HEK293 (cell line): ENCODE data around the gene CATSPERZ.

Experiments
- CTCF ChIA-PET: fragments of 350-600 bp; formaldehyde crosslinking; extraction: SDS; loops from one replicate; lab custom pipeline; 2021; ENCODE audit warnings: antibody characterized with exemption; lab: Yijun Ruan, JAX
- POLR2A ChIA-PET: fragments of 300-600 bp; formaldehyde crosslinking; extraction: SDS; loops from one replicate; lab custom pipeline; 2020; ENCODE audit warnings: antibody characterized with exemption, inconsistent platforms; lab: Yijun Ruan, JAX
- H3K27ac ChIP-seq: fragments of 200-500 bp; sonication (Bioruptor generic); 2 replicates; pipeline ENCODE4 v1.5.1; 2014; ENCODE audit warnings: low read depth, low read length, control low read depth, inconsistent platforms; ENCODE audit errors: extremely low read depth
- H3K36me3 ChIP-seq, 2 experiments: fragments of 200-500 bp in 1 of 2; sonication (Bioruptor generic) in 1 of 2; 1 replicate in 1 of 2; 2 replicates in 1 of 2; pipeline ENCODE4 v1.5.1; 2014 to 2017; ENCODE audit warnings: inconsistent platforms in 2 of 2, low read length in 2 of 2; ENCODE audit not compliant: control insufficient read depth in 2 of 2, insufficient read depth in 1 of 2
- H3K4me1 ChIP-seq: fragments of 200-500 bp; sonication (Bioruptor generic); 2 replicates; pipeline ENCODE4 v1.5.1; 2014; ENCODE audit warnings: mild to moderate bottlenecking, low read length, inconsistent platforms; ENCODE audit not compliant: control insufficient read depth, insufficient read depth
- H3K4me3 ChIP-seq: 2 replicates; pipeline ENCODE4 v1.5.1; 2011; ENCODE audit warnings: low read depth, mild to moderate bottlenecking, control low read depth, low read length, moderate library complexity
- H3K9me3 ChIP-seq: fragments of 200-500 bp; sonication (Bioruptor generic); 2 replicates; pipeline ENCODE4 v1.5.1; 2014; ENCODE audit warnings: low read depth, low read length, inconsistent platforms; ENCODE audit not compliant: control insufficient read depth, insufficient read depth
- EGR2 ChIP-seq: fragments of 450-650 bp; formaldehyde crosslinking; IDR thresholded peaks from 2 replicates; pipeline ENCODE4 v1.5.1; 2016; ENCODE audit warnings: low read depth, missing biosample characterization, missing genetic modification characterization
- GFI1B ChIP-seq: fragments of 450-650 bp; formaldehyde crosslinking; IDR thresholded peaks from 2 replicates; pipeline ENCODE4 v1.5.1; 2016; ENCODE audit warnings: missing biosample characterization, missing genetic modification characterization
- GLIS1 ChIP-seq: fragments of 450-650 bp; formaldehyde crosslinking; IDR thresholded peaks from 2 replicates; pipeline ENCODE4 v1.5.1; 2016; ENCODE audit warnings: missing biosample characterization, missing genetic modification characterization
- GLIS2 ChIP-seq: fragments of 450-650 bp; formaldehyde crosslinking; IDR thresholded peaks from 2 replicates; pipeline ENCODE4 v1.5.1; 2016; ENCODE audit warnings: missing biosample characterization, missing genetic modification characterization
- KLF7 ChIP-seq: fragments of 450-650 bp; formaldehyde crosslinking; IDR thresholded peaks from 2 replicates; pipeline ENCODE4 v1.5.1; 2016; ENCODE audit warnings: missing biosample characterization, missing genetic modification characterization, borderline replicate concordance
- OSR2 ChIP-seq: fragments of 450-650 bp; formaldehyde crosslinking; IDR thresholded peaks from 2 replicates; pipeline ENCODE4 v1.5.1; 2016; ENCODE audit warnings: missing biosample characterization, missing genetic modification characterization
- SETDB1 ChIP-seq: IDR thresholded peaks from one replicate; pipeline ENCODE4 v1.6.1; 2017; ENCODE audit warnings: mild to moderate bottlenecking, low read length, moderate library complexity, mixed read lengths; ENCODE audit not compliant: insufficient read length
- SP2 ChIP-seq: fragments of 450-650 bp; formaldehyde crosslinking; IDR thresholded peaks from 2 replicates; pipeline ENCODE4 v1.5.1; 2016; ENCODE audit warnings: missing biosample characterization, missing genetic modification characterization
- SP7 ChIP-seq: fragments of 450-650 bp; formaldehyde crosslinking; IDR thresholded peaks from 2 replicates; pipeline ENCODE4 v1.5.1; 2016; ENCODE audit warnings: missing biosample characterization, missing genetic modification characterization
- YY2 ChIP-seq: fragments of 450-650 bp; formaldehyde crosslinking; IDR thresholded peaks from 2 replicates; pipeline ENCODE4 v1.5.1; 2016; ENCODE audit warnings: missing biosample characterization, missing genetic modification characterization
- ZBTB21 ChIP-seq: fragments of 450-650 bp; formaldehyde crosslinking; IDR thresholded peaks from 2 replicates; pipeline ENCODE4 v1.5.1; 2017; ENCODE audit warnings: missing biosample characterization, missing genetic modification characterization
- ZBTB26 ChIP-seq: fragments of 450-650 bp; formaldehyde crosslinking; optimal IDR thresholded peaks from 2 replicates; pipeline ENCODE3; 2016; ENCODE audit warnings: missing biosample characterization, mild to moderate bottlenecking, missing genetic modification characterization
- ZNF148 ChIP-seq: fragments of 450-650 bp; formaldehyde crosslinking; IDR thresholded peaks from 2 replicates; pipeline ENCODE4 v1.5.0; 2017; ENCODE audit warnings: missing biosample characterization, missing genetic modification characterization, borderline replicate concordance
- ZNF16 ChIP-seq: fragments of 450-650 bp; formaldehyde crosslinking; IDR thresholded peaks from 2 replicates; pipeline ENCODE4 v1.5.1; 2016; ENCODE audit warnings: low read depth, missing biosample characterization, missing genetic modification characterization
- ZNF174 ChIP-seq: fragments of 450-650 bp; formaldehyde crosslinking; IDR thresholded peaks from 2 replicates; pipeline ENCODE4 v1.5.0; 2017; ENCODE audit warnings: missing biosample characterization, mild to moderate bottlenecking, missing genetic modification characterization
- ZNF2 ChIP-seq: fragments of 450-650 bp; formaldehyde crosslinking; IDR thresholded peaks from 2 replicates; pipeline ENCODE4 v1.5.1; 2016; ENCODE audit warnings: missing biosample characterization, missing genetic modification characterization
- ZNF26 ChIP-seq: fragments of 450-650 bp; formaldehyde crosslinking; IDR thresholded peaks from 2 replicates; pipeline ENCODE4 v1.5.1; 2016; ENCODE audit warnings: missing biosample characterization, missing genetic modification characterization
- ZNF274 ChIP-seq, 2 experiments: fragments of 200-500 bp in 1 of 2; fragments of 450-650 bp in 1 of 2; sonication (Bioruptor generic) in 1 of 2; formaldehyde crosslinking in 1 of 2; IDR thresholded peaks; 2 replicates each; pipeline versions ENCODE4 v1.5.1 to v1.6.1; 2014 to 2016; ENCODE audit warnings: borderline replicate concordance in 1 of 2, inconsistent platforms in 1 of 2, low read length in 1 of 2, missing biosample characterization in 1 of 2, missing genetic modification characterization in 1 of 2
- ZNF335 ChIP-seq: fragments of 450-650 bp; formaldehyde crosslinking; conservative IDR thresholded peaks from 2 replicates; pipeline ENCODE4 v1.5.1; 2016; ENCODE audit warnings: missing biosample characterization, missing genetic modification characterization
- ZNF391 ChIP-seq: fragments of 450-650 bp; formaldehyde crosslinking; IDR thresholded peaks from 2 replicates; pipeline ENCODE4 v1.5.1; 2016; ENCODE audit warnings: low read depth, missing biosample characterization, missing genetic modification characterization, borderline replicate concordance
- ZNF394 ChIP-seq: fragments of 450-650 bp; formaldehyde crosslinking; IDR thresholded peaks from 2 replicates; pipeline ENCODE4 v1.5.1; 2016; ENCODE audit warnings: missing biosample characterization, missing genetic modification characterization, mild to moderate bottlenecking, moderate library complexity, borderline replicate concordance
- ZNF501 ChIP-seq: fragments of 450-650 bp; formaldehyde crosslinking; IDR thresholded peaks from 2 replicates; pipeline ENCODE4 v1.5.1; 2016; ENCODE audit warnings: missing biosample characterization, missing genetic modification characterization
- ZNF558 ChIP-seq: fragments of 450-650 bp; formaldehyde crosslinking; IDR thresholded peaks from 2 replicates; pipeline ENCODE4 v1.5.1; 2016; ENCODE audit warnings: missing biosample characterization, missing genetic modification characterization
- ZNF701 ChIP-seq: fragments of 450-650 bp; formaldehyde crosslinking; IDR thresholded peaks from 2 replicates; pipeline ENCODE4 v1.5.1; 2016; ENCODE audit warnings: missing biosample characterization, missing genetic modification characterization
- ZXDB ChIP-seq: fragments of 450-650 bp; formaldehyde crosslinking; IDR thresholded peaks from 2 replicates; pipeline ENCODE4 v1.5.1; 2016; ENCODE audit warnings: missing biosample characterization, missing genetic modification characterization
- TF ChIP-seq, protein P1 (sequence below): fragments of 450-650 bp; formaldehyde crosslinking; IDR thresholded peaks from 2 replicates; pipeline ENCODE4 v1.5.1; 2016; ENCODE audit warnings: missing biosample characterization, missing genetic modification characterization
- TF ChIP-seq, protein P2 (sequence below): IDR thresholded peaks from 2 replicates; pipeline ENCODE4 v1.6.1; 2011; ENCODE audit warnings: mild to moderate bottlenecking, low read depth, low read length, borderline replicate concordance
- TF ChIP-seq, protein P3 (sequence below): fragments of 450-650 bp; formaldehyde crosslinking; IDR thresholded peaks from 2 replicates; pipeline ENCODE4 v1.5.1; 2016; ENCODE audit warnings: missing biosample characterization, missing genetic modification characterization

The CATSPERZ gene

DNA sequence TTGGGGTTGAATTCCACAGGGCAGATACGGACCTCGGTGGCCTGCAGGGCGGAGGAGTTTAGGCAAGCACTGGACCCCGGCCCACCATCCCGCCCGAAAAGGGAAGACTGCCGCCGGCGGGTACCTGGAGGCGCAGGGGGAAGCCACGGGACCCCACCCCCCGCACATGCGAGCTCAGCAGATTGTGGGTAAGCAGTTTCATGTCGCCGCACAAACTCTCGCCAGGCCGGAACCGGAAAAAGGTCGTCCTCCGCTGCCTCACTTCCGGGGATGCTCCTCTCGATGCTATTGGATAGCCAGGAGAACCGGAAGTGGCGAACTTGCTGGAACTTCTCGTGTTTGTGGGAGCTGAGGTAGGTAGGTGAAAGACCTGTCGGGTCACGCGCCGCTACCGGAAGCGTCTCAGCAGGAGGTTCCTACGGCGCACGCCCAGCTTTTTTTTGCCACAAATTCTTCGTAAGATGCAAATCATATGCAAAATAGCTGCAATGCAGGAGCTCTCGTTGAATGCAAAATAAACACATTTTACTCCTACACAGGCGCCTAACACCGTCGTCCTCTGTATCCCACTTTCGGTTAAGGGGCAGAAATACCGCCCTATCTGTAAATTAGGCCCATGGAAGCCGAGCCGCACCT is 17.3 kb downstream of the CATSPERZ start, which contains the start of gene TRMT112:
Gene TRMT112 (minus strand): TSS at position 235 of the 636 bp plus-strand sequence. CDS start 33 bp downstream, at position 202.
- peak within 1 kb of the TSS; percentile 88 for H3K27ac ChIP-seq
- H3K4me1 ChIP-seq: no peaks in the 10 kb centered on the region
- H3K36me3 ChIP-seq: peaks cover 0 to 58% of the 10 kb centered on the region in 2 experiments; a peak in 1 of 3 replicates
- CTCF ChIA-PET: interaction anchor here (0.6 to 5.0 kb wide), 27 partner anchors 10 to 1645 kb away, joined by 3 to 85 read pairs (median 4); partner anchors contain the start of genes CCDC88B and LBHD1
- POLR2A ChIA-PET: interaction anchor here (0.6 to 4.0 kb wide), 34 partner anchors 8 to 136 kb away, joined by 3 to 43 read pairs (median 4); partner anchors contain the start of genes BAD, ESRRA, FKBP2 and PPP1R14B
- peak within 1 kb of the TSS; percentile 90 for H3K4me3 ChIP-seq
- H3K9me3 ChIP-seq: no peaks in the 10 kb centered on the region
- TF ChIP-seq, protein P1, sequence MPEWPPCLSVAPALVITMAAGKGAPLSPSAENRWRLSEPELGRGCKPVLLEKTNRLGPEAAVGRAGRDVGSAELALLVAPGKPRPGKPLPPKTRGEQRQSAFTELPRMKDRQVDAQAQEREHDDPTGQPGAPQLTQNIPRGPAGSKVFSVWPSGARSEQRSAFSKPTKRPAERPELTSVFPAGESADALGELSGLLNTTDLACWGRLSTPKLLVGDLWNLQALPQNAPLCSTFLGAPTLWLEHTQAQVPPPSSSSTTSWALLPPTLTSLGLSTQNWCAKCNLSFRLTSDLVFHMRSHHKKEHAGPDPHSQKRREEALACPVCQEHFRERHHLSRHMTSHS (tag by site-specific recombination): no peak
- TF ChIP-seq, protein P2, sequence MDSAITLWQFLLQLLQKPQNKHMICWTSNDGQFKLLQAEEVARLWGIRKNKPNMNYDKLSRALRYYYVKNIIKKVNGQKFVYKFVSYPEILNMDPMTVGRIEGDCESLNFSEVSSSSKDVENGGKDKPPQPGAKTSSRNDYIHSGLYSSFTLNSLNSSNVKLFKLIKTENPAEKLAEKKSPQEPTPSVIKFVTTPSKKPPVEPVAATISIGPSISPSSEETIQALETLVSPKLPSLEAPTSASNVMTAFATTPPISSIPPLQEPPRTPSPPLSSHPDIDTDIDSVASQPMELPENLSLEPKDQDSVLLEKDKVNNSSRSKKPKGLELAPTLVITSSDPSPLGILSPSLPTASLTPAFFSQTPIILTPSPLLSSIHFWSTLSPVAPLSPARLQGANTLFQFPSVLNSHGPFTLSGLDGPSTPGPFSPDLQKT: peak; percentile 95
- TF ChIP-seq ZNF148 (no peak), ZNF26 (tag by site-specific recombination) (no peak), OSR2 (peak; percentile 70), GFI1B (tag by site-specific recombination) (no peak), YY2 (tag by site-specific recombination) (no peak), GLIS1 (peak; percentile 36), EGR2 (tag by site-specific recombination) (peak; percentile 53; the same call in 1 of the 2 replicates), ZXDB (tag by site-specific recombination) (peak; percentile 58), ZNF274 (IDR thresholded peaks at IDR 0.05; ENCODE audit: low read length) (no peak), ZNF274 (tag by site-specific recombination; IDR thresholded peaks at IDR 0.05; ENCODE audit: borderline replicate concordance) (no peak), ZNF391 (no peak), SETDB1 (no peak), GLIS2 (tag by site-specific recombination) (peak; percentile 50; the same call in 1 of the 2 replicates), ZNF501 (tag by site-specific recombination) (peak; percentile 77; the same call in 1 of the 2 replicates), ZNF2 (tag by site-specific recombination) (peak; percentile 63; the same call in 1 of the 2 replicates), ZBTB26 (tag by site-specific recombination) (peak; percentile 46), ZNF16 (tag by site-specific recombination) (no peak), SP2 (tag by site-specific recombination) (peak; percentile 87), SP7 (tag by site-specific recombination) (0 out of 2 replicates have a peak, but pooled peaks have one; percentile 46), KLF7 (peak; percentile 32; the same call in 1 of the 2 replicates), ZNF335 (tag by site-specific recombination) (peak; percentile 58), ZBTB21 (tag by site-specific recombination) (peak; percentile 53; the same call in 1 of the 2 replicates), ZNF558 (tag by site-specific recombination) (no peak), ZNF394 (tag by site-specific recombination) (peak; percentile 82; the same call in 1 of the 2 replicates), ZNF701 (tag by site-specific recombination) (no peak), ZNF174 (tag by site-specific recombination) (no peak)
- TF ChIP-seq, protein P3, sequence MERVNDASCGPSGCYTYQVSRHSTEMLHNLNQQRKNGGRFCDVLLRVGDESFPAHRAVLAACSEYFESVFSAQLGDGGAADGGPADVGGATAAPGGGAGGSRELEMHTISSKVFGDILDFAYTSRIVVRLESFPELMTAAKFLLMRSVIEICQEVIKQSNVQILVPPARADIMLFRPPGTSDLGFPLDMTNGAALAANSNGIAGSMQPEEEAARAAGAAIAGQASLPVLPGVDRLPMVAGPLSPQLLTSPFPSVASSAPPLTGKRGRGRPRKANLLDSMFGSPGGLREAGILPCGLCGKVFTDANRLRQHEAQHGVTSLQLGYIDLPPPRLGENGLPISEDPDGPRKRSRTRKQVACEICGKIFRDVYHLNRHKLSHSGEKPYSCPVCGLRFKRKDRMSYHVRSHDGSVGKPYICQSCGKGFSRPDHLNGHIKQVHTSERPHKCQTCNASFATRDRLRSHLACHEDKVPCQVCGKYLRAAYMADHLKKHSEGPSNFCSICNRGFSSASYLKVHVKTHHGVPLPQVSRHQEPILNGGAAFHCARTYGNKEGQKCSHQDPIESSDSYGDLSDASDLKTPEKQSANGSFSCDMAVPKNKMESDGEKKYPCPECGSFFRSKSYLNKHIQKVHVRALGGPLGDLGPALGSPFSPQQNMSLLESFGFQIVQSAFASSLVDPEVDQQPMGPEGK (tag by site-specific recombination): peak; percentile 82
